ENCODE measurements around the gene VANGL1.

The VANGL1 gene

GRCh38 chr1:115723756-115724155 lies 82.0 kb downstream of the VANGL1 start:
- Histone ChIP-seq H3K4me3 (ENCODE audit: low read length) (no peak overlapping the region), H3K27ac (ENCODE audit: low read depth, low read length) (no peak overlapping the region), H3K4me1 (ENCODE audit: insufficient read depth, low read length) (peaks cover 6% of the 10 kb centered on the region; the same call in 1 of the 2 replicates), H3K9ac (ENCODE audit: low read depth, low read length) (no peak overlapping the region), H3K27me3 (ENCODE audit: insufficient read depth, low read length) (no peaks in the 10 kb centered on the region), H3K9me3 (ENCODE audit: insufficient read depth, low read depth, low read length) (no peaks in the 10 kb centered on the region), H3K36me3 (ENCODE audit: insufficient read depth, low read length) (no peaks in the 10 kb centered on the region)
- 93% methylated on average over 5 of the region's 5 CpGs for WGBS

GRCh38 chr1:115725600-115725999 lies 83.8 kb downstream of the VANGL1 start:
- 91% methylated on average over 2 of the region's 2 CpGs for WGBS
- Histone ChIP-seq H3K4me3 (ENCODE audit: low read length) (no peak overlapping the region), H3K9ac (ENCODE audit: low read depth, low read length) (no peak overlapping the region), H3K4me1 (ENCODE audit: insufficient read depth, low read length) (peaks cover 6% of the 10 kb centered on the region; the same call in 1 of the 2 replicates), H3K27ac (ENCODE audit: low read depth, low read length) (no peak overlapping the region), H3K27me3 (ENCODE audit: insufficient read depth, low read length) (no peaks in the 10 kb centered on the region), H3K9me3 (ENCODE audit: insufficient read depth, low read depth, low read length) (no peaks in the 10 kb centered on the region), H3K36me3 (ENCODE audit: insufficient read depth, low read length) (no peaks in the 10 kb centered on the region)

GRCh38 chr1:115726161-115726560 lies 84.4 kb downstream of the VANGL1 start:
- H3K27me3 ChIP-seq (ENCODE audit: insufficient read depth, low read length) = no peaks in the 10 kb centered on the region
- no peaks in the 10 kb centered on the region for H3K9me3 ChIP-seq (ENCODE audit: insufficient read depth, low read depth, low read length)
- H3K27ac ChIP-seq (ENCODE audit: low read depth, low read length) = no peak overlapping the region
- H3K4me1 ChIP-seq (ENCODE audit: insufficient read depth, low read length) = peaks cover 6% of the 10 kb centered on the region; the same call in 1 of the 2 replicates
- WGBS = 93% methylated on average over 3 of the region's 3 CpGs
- no peak overlapping the region for H3K9ac ChIP-seq (ENCODE audit: low read depth, low read length)
- H3K4me3 ChIP-seq (ENCODE audit: low read length) = no peak overlapping the region
- H3K36me3 ChIP-seq (ENCODE audit: insufficient read depth, low read length) = no peaks in the 10 kb centered on the region

GRCh38 chr1:115726570-115726969 lies 84.8 kb downstream of the VANGL1 start:
- H3K9ac ChIP-seq (ENCODE audit: low read depth, low read length) = no peak overlapping the region
- no peaks in the 10 kb centered on the region for H3K36me3 ChIP-seq (ENCODE audit: insufficient read depth, low read length)
- H3K9me3 ChIP-seq (ENCODE audit: insufficient read depth, low read depth, low read length) = no peaks in the 10 kb centered on the region
- H3K4me3 ChIP-seq (ENCODE audit: low read length) = no peak overlapping the region
- no peak overlapping the region for H3K27ac ChIP-seq (ENCODE audit: low read depth, low read length)
- no peaks in the 10 kb centered on the region for H3K27me3 ChIP-seq (ENCODE audit: insufficient read depth, low read length)
- peaks cover 6% of the 10 kb centered on the region; the same call in 1 of the 2 replicates for H3K4me1 ChIP-seq (ENCODE audit: insufficient read depth, low read length)

- Histone ChIP-seq H3K9me3 (ENCODE audit: insufficient read depth, low read depth, low read length) (no peaks in the 10 kb centered on the region), H3K27me3 (ENCODE audit: insufficient read depth, low read length) (no peaks in the 10 kb centered on the region), H3K36me3 (ENCODE audit: insufficient read depth, low read length) (no peaks in the 10 kb centered on the region), H3K9ac (ENCODE audit: low read depth, low read length) (no peak overlapping the region), H3K27ac (ENCODE audit: low read depth, low read length) (no peak overlapping the region), H3K4me3 (ENCODE audit: low read length) (no peak overlapping the region), H3K4me1 (ENCODE audit: insufficient read depth, low read length) (peaks cover 6% of the 10 kb centered on the region; the same call in 1 of the 2 replicates)
- WGBS = 62% methylated on average over 7 of the region's 7 CpGs
Observed at GRCh38 chr1:115727706-115728249, 86.0 kb downstream of the VANGL1 start.

- H3K9ac ChIP-seq (ENCODE audit: low read depth, low read length) = no peak overlapping the region
- H3K36me3 ChIP-seq (ENCODE audit: insufficient read depth, low read length) = no peaks in the 10 kb centered on the region
- H3K27ac ChIP-seq (ENCODE audit: low read depth, low read length) = no peak overlapping the region
- WGBS = 88% methylated on average over 1 of the region's 1 CpG
- H3K4me1 ChIP-seq (ENCODE audit: insufficient read depth, low read length) = peaks cover 6% of the 10 kb centered on the region; the same call in 1 of the 2 replicates
- no peak overlapping the region for H3K4me3 ChIP-seq (ENCODE audit: low read length)
- no peaks in the 10 kb centered on the region for H3K27me3 ChIP-seq (ENCODE audit: insufficient read depth, low read length)
- no peaks in the 10 kb centered on the region for H3K9me3 ChIP-seq (ENCODE audit: insufficient read depth, low read depth, low read length)
Observed at GRCh38 chr1:115728341-115728740, 86.6 kb downstream of the VANGL1 start.

- H3K4me3 ChIP-seq (ENCODE audit: low read length) = no peak overlapping the region
- no peaks in the 10 kb centered on the region for H3K27me3 ChIP-seq (ENCODE audit: insufficient read depth, low read length)
- 78% methylated on average over 3 of the region's 4 CpGs for WGBS
- no peak overlapping the region for H3K27ac ChIP-seq (ENCODE audit: low read depth, low read length)
- peaks cover 6% of the 10 kb centered on the region; the same call in 1 of the 2 replicates for H3K4me1 ChIP-seq (ENCODE audit: insufficient read depth, low read length)
- H3K9me3 ChIP-seq (ENCODE audit: insufficient read depth, low read depth, low read length) = no peaks in the 10 kb centered on the region
- no peak overlapping the region for H3K9ac ChIP-seq (ENCODE audit: low read depth, low read length)
- no peaks in the 10 kb centered on the region for H3K36me3 ChIP-seq (ENCODE audit: insufficient read depth, low read length)
Observed at GRCh38 chr1:115729756-115730155, 88.0 kb downstream of the VANGL1 start.

GRCh38 chr1:115732316-115732715 lies 90.5 kb downstream of the VANGL1 start:
- no peaks in the 10 kb centered on the region for H3K36me3 ChIP-seq (ENCODE audit: insufficient read depth, low read length)
- 91% methylated on average over 4 of the region's 4 CpGs for WGBS
- no peaks in the 10 kb centered on the region for H3K27me3 ChIP-seq (ENCODE audit: insufficient read depth, low read length)
- H3K4me1 ChIP-seq (ENCODE audit: insufficient read depth, low read length) = peaks cover 11% of the 10 kb centered on the region
- no peaks in the 10 kb centered on the region for H3K9me3 ChIP-seq (ENCODE audit: insufficient read depth, low read depth, low read length)
- H3K27ac ChIP-seq (ENCODE audit: low read depth, low read length) = no peak overlapping the region
- no peak overlapping the region for H3K4me3 ChIP-seq (ENCODE audit: low read length)
- no peak overlapping the region for H3K9ac ChIP-seq (ENCODE audit: low read depth, low read length)

- Histone ChIP-seq H3K4me1 (ENCODE audit: insufficient read depth, low read length) (peaks cover 8% of the 10 kb centered on the region), H3K27me3 (ENCODE audit: insufficient read depth, low read length) (no peaks in the 10 kb centered on the region), H3K9ac (ENCODE audit: low read depth, low read length) (no peak overlapping the region), H3K36me3 (ENCODE audit: insufficient read depth, low read length) (no peaks in the 10 kb centered on the region), H3K27ac (ENCODE audit: low read depth, low read length) (no peak overlapping the region), H3K4me3 (ENCODE audit: low read length) (no peak overlapping the region), H3K9me3 (ENCODE audit: insufficient read depth, low read depth, low read length) (no peaks in the 10 kb centered on the region)
- 90% methylated on average over 1 of the region's 1 CpG for WGBS
Observed at GRCh38 chr1:115740811-115741210, 99.0 kb downstream of the VANGL1 start.

- Histone ChIP-seq H3K27me3 (ENCODE audit: insufficient read depth, low read length) (no peaks in the 10 kb centered on the region), H3K9ac (ENCODE audit: low read depth, low read length) (no peak overlapping the region), H3K4me3 (ENCODE audit: low read length) (no peak overlapping the region), H3K4me1 (ENCODE audit: insufficient read depth, low read length) (peaks cover 10% of the 10 kb centered on the region; the same call in 1 of the 2 replicates), H3K27ac (ENCODE audit: low read depth, low read length) (no peak overlapping the region), H3K9me3 (ENCODE audit: insufficient read depth, low read depth, low read length) (no peaks in the 10 kb centered on the region), H3K36me3 (ENCODE audit: insufficient read depth, low read length) (no peaks in the 10 kb centered on the region)
- WGBS = 86% methylated on average over 3 of the region's 3 CpGs
Observed at GRCh38 chr1:115744646-115745275, 103.0 kb downstream of the VANGL1 start.

GRCh38 chr1:115746021-115746690 lies 104.4 kb downstream of the VANGL1 start:
- H3K4me1 ChIP-seq (ENCODE audit: insufficient read depth, low read length) = peaks cover 10% of the 10 kb centered on the region; the same call in 1 of the 2 replicates
- WGBS = 91% methylated on average over 5 of the region's 5 CpGs
- no peaks in the 10 kb centered on the region for H3K9me3 ChIP-seq (ENCODE audit: insufficient read depth, low read depth, low read length)
- H3K27me3 ChIP-seq (ENCODE audit: insufficient read depth, low read length) = no peaks in the 10 kb centered on the region
- H3K4me3 ChIP-seq (ENCODE audit: low read length) = no peak overlapping the region
- H3K36me3 ChIP-seq (ENCODE audit: insufficient read depth, low read length) = no peaks in the 10 kb centered on the region
- no peak overlapping the region for H3K27ac ChIP-seq (ENCODE audit: low read depth, low read length)
- H3K9ac ChIP-seq (ENCODE audit: low read depth, low read length) = no peak overlapping the region

Measured in HUES64 (cell line).